Upper lobe of left lung (tissue), 6 donors: ENCODE data around the gene EHF. TPM values are rescaled to one million over a fixed set of nuclear protein-coding genes. Genes with fewer than 3 reads are reported as not detected.
"Not testable (repeated sequence)": the region's sequence is repeated elsewhere in the genome, so short reads cannot be mapped to it uniquely, and the experiment has no call there.

ENCODE experiments used
- ATAC-seq, 2 donors: fragments of 200-7000 bp; cut with Tn5 transposase; one replicate each; pipeline ENCODE4 v1.9.1; 2022; ENCODE audit warnings: mild to moderate bottlenecking in 2 of 2, moderate library complexity in 2 of 2; ENCODE audit not compliant: low FRiP score in 2 of 2
- DNase-seq, 2 donors: peaks; one replicate each; pipeline ENCODE4 v3.0.0-alpha.2; 2019 to 2020
- H3K27ac ChIP-seq, 4 donors: fragments of 200-600 bp; sonication (generic); one replicate each; pipeline ENCODE4 v1.5.1; 2016 to 2019
- H3K27me3 ChIP-seq, 4 donors: fragments of 200-600 bp; sonication (generic); one replicate each; pipeline ENCODE4 v1.5.1; 2017 to 2019
- H3K36me3 ChIP-seq, 4 donors: fragments of 200-600 bp; sonication (generic); one replicate each; pipeline ENCODE4 v1.5.1; 2016 to 2019
- H3K4me1 ChIP-seq, 4 donors: fragments of 200-600 bp; sonication (generic); one replicate each; pipeline ENCODE4 v1.5.1; 2018 to 2019
- H3K4me3 ChIP-seq, 4 donors: fragments of 200-600 bp; sonication (generic); one replicate each; pipeline ENCODE4 v1.5.1; 2017 to 2019; ENCODE audit warnings: mild to moderate bottlenecking in 2 of 4, moderate library complexity in 1 of 4
- H3K9me3 ChIP-seq, 4 donors: fragments of 200-600 bp; sonication (generic); one replicate each; pipeline ENCODE4 v1.5.1; 2018 to 2019
- CTCF ChIP-seq, 6 experiments: fragments of 450-650 bp in 4 of 6; fragments of 200-600 bp in 2 of 6; sonication (generic) in 2 of 6; IDR thresholded peaks; one replicate each; pipeline ENCODE4 v1.5.1; 2016 to 2019; ENCODE audit warnings: antibody characterized with exemption in 6 of 6
- EP300 ChIP-seq, 4 donors: sonication (generic); formaldehyde crosslinking; IDR thresholded peaks; one replicate each; pipeline ENCODE4 v1.5.1; 2017; ENCODE audit warnings: antibody characterized with exemption in 4 of 4, control low read depth in 2 of 4
- POLR2A ChIP-seq, 4 donors: fragments of 450-650 bp; IDR thresholded peaks; one replicate each; pipeline ENCODE4 v1.5.1; 2016 to 2017; ENCODE audit warnings: antibody characterized with exemption in 4 of 4, mild to moderate bottlenecking in 2 of 4
- POLR2AphosphoS5 ChIP-seq, 2 donors: sonication (generic); formaldehyde crosslinking; IDR thresholded peaks; one replicate each; pipeline ENCODE4 v1.5.1; 2017; ENCODE audit warnings: antibody characterized with exemption in 2 of 2
- WGBS, 2 donors: methylation state at CpG; one replicate each; pipeline ENCODE4 v1.1.5; 2017 to 2018; 5-methylcytosine and 5-hydroxymethylcytosine counted together
- total RNA-seq, 6 donors: library from RNA; depleted of rRNA in 4 of 6; stranded (reverse); fragments of >200 nt in 4 of 6; gene quantifications; one replicate each; pipeline versions ENCODE4 v1.1.0 to v1.2.1, GENCODE V29; 2016 to 2021
- donor health status: DM: no; HTN: no; CAD: no; lungs with moderate emphysema.
- donor health status: DM: no; HTN: yes; CAD: no; lungs with severe emphysema.

The EHF gene
- total RNA-seq, 6 donors from 2014 or later = 31.8 to 122 (median 57.7) TPM

DNA sequence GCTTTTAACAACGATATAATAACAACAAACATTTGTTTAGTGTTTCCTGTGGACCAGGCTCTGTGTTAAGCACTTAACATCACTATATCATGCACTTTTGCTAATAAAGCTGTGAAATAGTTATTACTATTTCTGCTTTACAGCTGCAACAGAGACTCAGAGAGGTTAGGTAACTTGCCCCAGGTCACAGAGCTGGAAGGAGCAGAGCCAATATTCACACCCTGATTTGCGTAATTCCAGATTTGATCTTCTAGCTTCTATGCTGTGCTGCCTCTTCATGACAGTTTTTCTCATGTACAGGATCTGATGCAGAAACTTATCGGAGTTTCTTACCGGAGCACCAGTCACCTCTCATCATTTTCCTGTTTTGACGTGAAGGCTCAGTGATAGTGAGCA is 33.6 kb upstream of the EHF start:
- H3K27me3 ChIP-seq = no peaks in the 10 kb centered on the region
- no peaks in the 10 kb centered on the region for H3K9me3 ChIP-seq
- TF ChIP-seq EP300 (IDR thresholded peaks at IDR 0.05) (no peak), POLR2A (IDR thresholded peaks at IDR 0.05) (no peak)
- H3K36me3 ChIP-seq = no peaks in the 10 kb centered on the region
- H3K4me1 ChIP-seq = peaks cover 3 to 19% (median 13%) of the 10 kb centered on the region in 4 donors
- 81 to 87% methylated on average over 5 of the region's 5 CpGs for WGBS, 2 donors
- H3K4me3 ChIP-seq = no peak overlapping the region
- no peak for ATAC-seq
- H3K27ac ChIP-seq = no peak overlapping the region
- DNase-seq = no peak

- WGBS, 2 donors = 59 to 77% methylated on average over 2 of the region's 2 CpGs
- H3K36me3 ChIP-seq = no peaks in the 10 kb centered on the region
- peaks cover 3 to 19% (median 13%) of the 10 kb centered on the region in 4 donors for H3K4me1 ChIP-seq
- TF ChIP-seq POLR2A (IDR thresholded peaks at IDR 0.05) = no peak
- no peak for TF ChIP-seq CTCF (IDR thresholded peaks at IDR 0.05)
- no peak for TF ChIP-seq POLR2AphosphoS5 (IDR thresholded peaks at IDR 0.05)
- no peak for TF ChIP-seq EP300 (IDR thresholded peaks at IDR 0.05)
- ATAC-seq = no peak
- no peaks in the 10 kb centered on the region for H3K27me3 ChIP-seq
- H3K4me3 ChIP-seq = no peak overlapping the region
- no peak for DNase-seq
- H3K9me3 ChIP-seq = no peaks in the 10 kb centered on the region
- no peak overlapping the region for H3K27ac ChIP-seq
Measured at GRCh38 chr11:34588023-34588422, 32.9 kb upstream of the EHF start.

- Histone ChIP-seq H3K9me3 (no peaks in the 10 kb centered on the region), H3K36me3 (no peaks in the 10 kb centered on the region), H3K27me3 (no peaks in the 10 kb centered on the region), H3K4me1 (peaks cover 3 to 19% (median 13%) of the 10 kb centered on the region in 4 donors), H3K27ac (no peak overlapping the region), H3K4me3 (no peak overlapping the region)
- 65 to 72% methylated on average over 4 of the region's 4 CpGs for WGBS, 2 donors
- DNase-seq (no peak), ATAC-seq (no peak)
- TF ChIP-seq POLR2A (IDR thresholded peaks at IDR 0.05) = no peak
- no peak for TF ChIP-seq POLR2AphosphoS5 (IDR thresholded peaks at IDR 0.05)
- TF ChIP-seq CTCF (IDR thresholded peaks at IDR 0.05) = no peak
- TF ChIP-seq EP300 (IDR thresholded peaks at IDR 0.05) = no peak
Measured at GRCh38 chr11:34588701-34589100, 32.2 kb upstream of the EHF start.

- peaks cover 3 to 19% (median 13%) of the 10 kb centered on the region in 4 donors for H3K4me1 ChIP-seq
- ATAC-seq, H3K9me3 ChIP-seq, H3K36me3 ChIP-seq, DNase-seq, H3K4me3 ChIP-seq, H3K27me3 ChIP-seq, H3K27ac ChIP-seq: not testable (repeated sequence)
- 81 to 85% methylated on average over 7 of the region's 7 CpGs for WGBS, 2 donors
Measured at GRCh38 chr11:34589177-34589576, 31.7 kb upstream of the EHF start.

DNA sequence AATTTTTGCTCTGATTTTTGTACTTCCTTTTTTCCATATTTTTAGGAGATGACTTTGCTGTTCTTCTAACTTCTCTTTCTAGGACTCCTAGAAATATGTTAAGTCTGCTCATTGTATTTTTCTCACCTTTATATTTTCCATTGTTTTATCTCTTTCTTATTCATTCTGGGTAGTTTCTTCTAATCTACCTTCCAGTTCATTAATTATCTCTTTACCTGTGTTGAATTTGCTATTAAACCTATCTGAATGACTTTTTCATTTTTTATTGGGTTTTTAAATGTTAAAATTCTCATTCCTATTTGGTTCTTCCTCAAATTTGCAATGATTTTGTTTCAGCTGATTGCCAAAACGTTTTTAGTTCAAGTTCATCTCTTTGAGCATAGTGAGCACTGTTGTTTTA is 27.8 kb upstream of the EHF start:
- DNase-seq = no peak
- no peaks in the 10 kb centered on the region for H3K4me1 ChIP-seq
- H3K27me3 ChIP-seq = no peaks in the 10 kb centered on the region
- H3K36me3 ChIP-seq = no peaks in the 10 kb centered on the region
- no peaks in the 10 kb centered on the region for H3K9me3 ChIP-seq
- TF ChIP-seq POLR2A (IDR thresholded peaks at IDR 0.05) = no peak
- no peak for TF ChIP-seq CTCF (IDR thresholded peaks at IDR 0.05)
- TF ChIP-seq EP300 (IDR thresholded peaks at IDR 0.05) = no peak
- no peak for TF ChIP-seq POLR2AphosphoS5 (IDR thresholded peaks at IDR 0.05)
- no peak for ATAC-seq
- 38 to 55% methylated on average over 1 of the region's 1 CpG for WGBS, 2 donors
- no peak overlapping the region for H3K4me3 ChIP-seq
- no peak overlapping the region for H3K27ac ChIP-seq

GRCh38 chr11:34594603-34595002 is 26.3 kb upstream of the EHF start:
- TF ChIP-seq POLR2A (IDR thresholded peaks at IDR 0.05) (no peak), POLR2AphosphoS5 (IDR thresholded peaks at IDR 0.05) (no peak), EP300 (IDR thresholded peaks at IDR 0.05) (no peak), CTCF (IDR thresholded peaks at IDR 0.05) (no peak)
- Histone ChIP-seq H3K9me3 (no peaks in the 10 kb centered on the region), H3K4me3 (no peak overlapping the region), H3K4me1 (peaks cover 1 to 6% (median 4%) of the 10 kb centered on the region in 4 donors), H3K36me3 (no peaks in the 10 kb centered on the region), H3K27me3 (no peaks in the 10 kb centered on the region), H3K27ac (no peak overlapping the region)
- no peak for ATAC-seq
- DNase-seq = no peak
- 57 to 63% methylated on average over 3 of the region's 3 CpGs for WGBS, 2 donors
